A172 (cell line): ENCODE results near the gene GPR22. TPM values are rescaled to one million over a fixed set of nuclear protein-coding genes. Genes with fewer than 3 reads are reported as not detected.
A peak's percentile ranks its signal among the peaks of the same experiment; 100 is the strongest.

ENCODE experiments used
- DNase-seq: peaks from one replicate; pipeline ENCODE4 v3.0.0-alpha.2; 2015; ENCODE audit warnings: low spot score
- total RNA-seq: library from RNA; depleted of rRNA; stranded (reverse); fragments of >200 nt; shearing (Covaris generic); gene quantifications from 2 replicates; pipeline ENCODE4 v1.2.3, GENCODE V29; 2014; rRNA removed

The GPR22 gene
- not detected in 2 replicates for total RNA-seq

- no peak for DNase-seq
These were observed at the start of gene GPR22 for GRCh38 chr7:107469929-107470328. Gene GPR22 (plus strand): TSS chr7:107470057. CDS start chr7:107474061, 4,004 bp downstream.

- no peak for DNase-seq
These were observed 42.4 kb upstream of the GPR22 start for GRCh38 chr7:107427462-107427861.

GRCh38 chr7:107428642-107429041, 41.2 kb upstream of the GPR22 start:
- DNase-seq, result no peak

- DNase-seq, result no peak
These were observed 39.8 kb upstream of the GPR22 start for GRCh38 chr7:107430057-107430456.

GRCh38 chr7:107432261-107432660, 37.6 kb upstream of the GPR22 start:
- no peak for DNase-seq

GRCh38 chr7:107435749-107436148, 34.1 kb upstream of the GPR22 start:
- no peak for DNase-seq

GRCh38 chr7:107439025-107439424, 30.8 kb upstream of the GPR22 start:
- no peak for DNase-seq

GRCh38 chr7:107441581-107442422, 28.1 kb upstream of the GPR22 start:
- no peak for DNase-seq

GRCh38 chr7:107442678-107443077, 27.2 kb upstream of the GPR22 start:
- no peak for DNase-seq

- peak; percentile 4 for DNase-seq
These were observed 23.3 kb upstream of the GPR22 start for GRCh38 chr7:107446531-107446930.

GRCh38 chr7:107446988-107447387, 22.9 kb upstream of the GPR22 start:
- peak; percentile 13 for DNase-seq

GRCh38 chr7:107450970-107451369, 18.9 kb upstream of the GPR22 start:
- DNase-seq, result no peak

- DNase-seq, result no peak
These were observed 16.5 kb upstream of the GPR22 start for GRCh38 chr7:107453388-107453787.

GRCh38 chr7:107461938-107462533, 7.8 kb upstream of the GPR22 start:
- no peak for DNase-seq

- peak; percentile 70 for DNase-seq
These were observed 6.4 kb upstream of the GPR22 start for GRCh38 chr7:107463139-107464078.

GRCh38 chr7:107464666-107465226, 5.1 kb upstream of the GPR22 start:
- no peak for DNase-seq

GRCh38 chr7:107467972-107468371, 1.9 kb upstream of the GPR22 start:
- no peak for DNase-seq

- DNase-seq, result no peak
These were observed 1.0 kb upstream of the GPR22 start for GRCh38 chr7:107468824-107469223.

GRCh38 chr7:107471292-107472070, 1.6 kb downstream of the GPR22 start:
- no peak for DNase-seq

GRCh38 chr7:107472116-107472515, 2.3 kb downstream of the GPR22 start:
- no peak for DNase-seq

- no peak for DNase-seq
These were observed 4.3 kb downstream of the GPR22 start for GRCh38 chr7:107474104-107474521.
